GF-D8 (cell line): ENCODE results near the gene CFAP70.

Experiments used
- DNase-seq: peaks from one replicate; lab custom pipeline; 2025; lab: John Stamatoyannopoulos, UW

CFAP70 gene

DNA sequence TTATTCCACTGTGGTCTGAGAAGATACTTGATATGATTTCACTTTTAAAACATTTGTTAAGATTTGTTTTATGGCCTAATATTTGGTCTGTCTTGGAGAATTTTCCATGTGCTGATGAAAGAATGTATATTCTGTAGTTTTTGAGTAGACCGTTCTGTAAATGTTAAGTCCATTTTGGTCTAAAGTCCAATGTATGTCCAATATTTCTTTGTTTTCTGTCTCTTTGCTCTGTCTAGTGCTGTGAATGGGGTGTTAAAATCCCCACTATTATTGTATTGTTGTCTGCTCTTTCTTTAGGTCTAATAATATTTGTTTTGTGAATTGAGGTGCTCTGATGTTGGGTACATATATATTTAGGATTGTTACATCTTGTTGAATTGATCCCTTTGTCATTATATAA lies 142.9 kb downstream of the CFAP70 start:
- DNase-seq: no peak

GRCh38 chr10:73211106-73211811 lies 147.4 kb downstream of the CFAP70 start:
- no peak for DNase-seq

GRCh38 chr10:73210395-73211105 lies 148.1 kb downstream of the CFAP70 start:
- DNase-seq: no peak

DNA sequence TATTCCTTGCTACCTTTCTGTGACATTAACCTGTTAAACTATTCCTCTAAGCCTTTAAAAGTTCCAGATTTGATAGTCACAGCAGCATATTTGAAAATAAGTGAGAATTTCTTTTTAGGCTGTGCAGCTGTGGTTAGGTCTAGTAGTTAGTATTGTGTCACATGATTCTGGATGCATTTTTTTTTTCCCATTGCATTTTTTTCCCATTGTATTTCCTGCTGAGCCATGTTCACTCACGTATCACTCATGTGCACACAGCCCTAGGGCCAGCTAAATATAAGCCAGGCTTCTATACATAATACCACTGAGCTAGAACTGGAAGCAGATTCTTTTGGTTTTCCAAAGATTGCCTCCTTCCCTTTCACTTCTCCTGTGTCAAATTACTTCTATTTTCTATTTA lies 149.0 kb downstream of the CFAP70 start:
- DNase-seq: no peak

GRCh38 chr10:73207883-73208282 lies 150.8 kb downstream of the CFAP70 start:
- no peak for DNase-seq

GRCh38 chr10:73206385-73206784 lies 152.3 kb downstream of the CFAP70 start:
- no peak for DNase-seq

GRCh38 chr10:73205890-73206289 lies 152.8 kb downstream of the CFAP70 start:
- no peak for DNase-seq

DNA sequence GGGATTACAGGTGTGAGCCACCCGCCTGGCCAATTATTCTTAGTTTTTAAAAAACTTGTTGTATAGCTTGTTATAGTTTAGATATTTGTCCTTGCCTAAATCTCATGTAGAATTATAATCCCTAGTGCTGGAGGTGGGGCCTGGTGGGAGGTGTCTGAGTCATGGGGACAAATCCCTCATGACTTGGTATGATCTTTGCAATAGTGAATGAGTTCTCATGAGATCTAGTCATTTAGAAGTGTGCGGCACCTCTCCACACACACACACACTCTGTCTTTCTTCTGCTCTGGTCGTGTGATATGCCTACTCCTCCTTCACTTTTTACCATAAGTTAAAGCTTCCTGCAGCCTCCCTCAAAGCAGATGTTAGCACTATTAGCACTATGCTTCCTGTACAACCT lies 153.6 kb downstream of the CFAP70 start:
- DNase-seq: no peak
